Effector memory CD4-positive, alpha-beta T cell (primary cell): ENCODE results near the gene BPIFB2.

Experiments
- DNase-seq, 3 donors: peaks; one replicate each; pipeline ENCODE4 v3.0.0-alpha.2; 2020
- H3K27ac ChIP-seq: 2 replicates; pipeline ENCODE4 v1.7.0; 2013; ENCODE audit warnings: mild to moderate bottlenecking, low read length, moderate library complexity; ENCODE audit not compliant: insufficient read depth, poor library complexity, severe bottlenecking
- H3K27me3 ChIP-seq: replicated peaks from 2 replicates; pipeline ENCODE4 v1.7.0; 2013; ENCODE audit warnings: mild to moderate bottlenecking, low read length; ENCODE audit not compliant: insufficient read depth, control insufficient read depth, poor library complexity, severe bottlenecking
- H3K36me3 ChIP-seq: 2 replicates; pipeline ENCODE4 v1.7.0; 2013; ENCODE audit warnings: mild to moderate bottlenecking, low read length, moderate library complexity; ENCODE audit not compliant: control insufficient read depth, insufficient read depth
- H3K4me1 ChIP-seq: 2 replicates; pipeline ENCODE4 v1.7.0; 2013; ENCODE audit warnings: low read length, mild to moderate bottlenecking; ENCODE audit not compliant: control insufficient read depth, insufficient read depth, poor library complexity, severe bottlenecking
- H3K4me3 ChIP-seq: 2 replicates; pipeline ENCODE4 v1.7.0; 2013; ENCODE audit warnings: low read length, low read depth, mild to moderate bottlenecking; ENCODE audit not compliant: insufficient read depth, poor library complexity, severe bottlenecking
- H3K9me3 ChIP-seq: 2 replicates; pipeline ENCODE4 v1.7.0; 2013; ENCODE audit warnings: mild to moderate bottlenecking, low read length, moderate library complexity; ENCODE audit not compliant: control insufficient read depth

BPIFB2 gene

DNA sequence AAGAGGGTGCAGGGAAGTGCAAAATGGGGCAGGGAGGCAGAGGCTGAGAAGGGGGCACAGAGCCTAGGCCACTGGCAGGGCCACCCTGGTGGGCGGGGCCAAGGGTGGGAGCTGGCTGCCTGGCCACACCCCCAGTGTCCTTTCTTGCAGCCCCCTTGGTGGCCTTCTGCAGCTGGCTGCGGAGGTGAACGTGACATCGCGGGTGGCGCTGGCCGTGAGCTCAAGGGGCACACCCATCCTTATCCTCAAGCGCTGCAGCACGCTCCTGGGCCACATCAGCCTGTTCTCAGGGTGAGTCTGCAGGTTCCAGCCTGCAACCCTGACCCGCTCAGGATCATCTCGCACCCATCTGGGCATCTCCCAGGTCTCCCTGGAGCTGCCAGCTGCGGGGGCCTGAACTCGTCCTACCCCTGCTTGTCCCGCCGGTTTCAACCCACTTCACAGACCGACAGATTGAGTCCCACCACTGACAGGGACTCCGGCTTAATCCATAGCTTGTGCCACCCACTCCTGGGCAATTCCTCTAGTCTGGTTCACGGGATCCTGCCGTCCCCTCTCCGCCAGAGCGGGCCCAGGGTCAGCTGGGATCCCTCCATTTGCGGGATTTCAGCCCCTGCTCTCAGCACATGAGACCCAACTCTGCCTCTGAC is 52.4 kb downstream of the BPIFB2 start:
- no peak for DNase-seq
- no peaks in the 10 kb centered on the region for H3K9me3 ChIP-seq

DNA sequence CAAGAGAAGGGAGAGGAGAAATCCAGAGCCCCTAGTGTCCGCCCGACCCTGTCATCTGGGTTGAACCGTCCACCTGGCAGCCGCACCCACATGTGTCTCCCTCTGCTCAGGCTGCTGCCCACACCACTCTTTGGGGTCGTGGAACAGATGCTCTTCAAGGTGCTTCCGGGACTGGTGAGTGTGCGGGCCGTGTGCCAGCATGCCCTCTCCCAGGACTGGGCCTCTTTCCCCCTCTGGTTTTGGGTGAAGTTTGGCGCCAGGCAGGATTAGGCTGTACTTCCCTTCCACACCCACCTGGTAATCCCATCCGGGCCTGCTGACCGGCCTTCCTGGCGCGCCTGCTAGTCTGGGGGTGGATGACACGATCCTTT is 54.1 kb downstream of the BPIFB2 start:
- no peak for DNase-seq
- H3K36me3 ChIP-seq, result no peaks in the 10 kb centered on the region
- H3K4me3 ChIP-seq, result no peak overlapping the region
- H3K27ac ChIP-seq, result no peak overlapping the region
- H3K4me1 ChIP-seq, result no peaks in the 10 kb centered on the region
- no peaks in the 10 kb centered on the region for H3K27me3 ChIP-seq
- no peaks in the 10 kb centered on the region for H3K9me3 ChIP-seq

More for the DNA sequence above, 52.4 kb downstream of the BPIFB2 start:
- H3K4me3 ChIP-seq, result no peak overlapping the region
- H3K27me3 ChIP-seq, result no peaks in the 10 kb centered on the region
- H3K36me3 ChIP-seq, result no peaks in the 10 kb centered on the region
- H3K4me1 ChIP-seq, result no peaks in the 10 kb centered on the region
- no peak overlapping the region for H3K27ac ChIP-seq

DNA sequence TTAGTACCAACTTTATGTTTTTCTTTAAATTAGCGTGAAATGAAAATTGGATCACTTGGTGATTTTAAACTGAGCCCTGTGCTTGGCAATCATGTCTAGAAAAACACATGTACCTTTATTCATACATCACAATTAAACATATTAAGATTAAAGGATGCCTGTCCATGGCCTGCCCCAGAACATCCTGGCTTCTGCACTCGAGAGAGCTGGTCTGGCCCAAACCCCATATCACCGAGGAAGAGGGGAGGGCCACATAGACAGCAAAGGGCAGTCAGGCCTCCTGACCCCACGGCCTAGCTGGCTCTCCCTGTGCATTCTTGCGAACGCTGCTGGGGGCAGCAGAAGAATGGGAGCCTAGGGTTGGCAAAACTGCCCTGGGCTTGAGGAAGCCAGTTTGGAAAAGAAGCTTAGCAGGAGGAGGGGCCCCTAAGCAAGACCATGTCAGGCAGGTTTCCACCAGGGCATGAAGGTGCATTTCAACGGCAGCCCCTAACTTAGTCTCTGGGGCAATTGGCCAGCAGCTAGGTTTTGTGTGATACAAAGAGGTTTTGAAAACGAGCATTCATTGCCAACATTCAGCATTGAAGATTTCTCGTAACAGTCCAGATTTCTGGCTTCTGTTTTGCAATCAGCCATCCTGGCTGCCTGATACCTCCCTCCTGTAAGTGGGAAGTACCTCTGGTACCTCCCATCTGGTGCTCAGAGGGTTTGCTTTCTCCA is 54.8 kb downstream of the BPIFB2 start:
- no peaks in the 10 kb centered on the region for H3K36me3 ChIP-seq
- no peaks in the 10 kb centered on the region for H3K27me3 ChIP-seq
- no peaks in the 10 kb centered on the region for H3K9me3 ChIP-seq
- H3K4me1 ChIP-seq, result no peaks in the 10 kb centered on the region
- DNase-seq, result no peak
- no peak overlapping the region for H3K4me3 ChIP-seq
- no peak overlapping the region for H3K27ac ChIP-seq

DNA sequence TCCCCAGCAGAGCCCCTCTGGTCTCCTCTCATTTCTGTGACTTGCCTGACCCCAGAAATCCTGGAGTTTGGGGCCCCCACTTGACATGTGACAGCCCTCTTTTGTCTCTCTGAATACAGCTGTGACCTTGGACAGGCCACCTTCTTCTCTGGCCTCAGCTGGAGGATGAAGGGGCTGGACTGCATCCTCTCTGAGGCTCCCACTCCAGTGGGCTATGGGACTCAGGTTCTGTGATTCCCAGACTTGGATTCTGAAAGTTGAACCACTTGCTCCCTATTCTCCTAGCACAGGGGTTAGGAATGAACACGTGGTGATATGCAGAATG is 55.3 kb downstream of the BPIFB2 start:
- no peaks in the 10 kb centered on the region for H3K9me3 ChIP-seq
- no peak overlapping the region for H3K4me3 ChIP-seq
- no peaks in the 10 kb centered on the region for H3K36me3 ChIP-seq

DNA sequence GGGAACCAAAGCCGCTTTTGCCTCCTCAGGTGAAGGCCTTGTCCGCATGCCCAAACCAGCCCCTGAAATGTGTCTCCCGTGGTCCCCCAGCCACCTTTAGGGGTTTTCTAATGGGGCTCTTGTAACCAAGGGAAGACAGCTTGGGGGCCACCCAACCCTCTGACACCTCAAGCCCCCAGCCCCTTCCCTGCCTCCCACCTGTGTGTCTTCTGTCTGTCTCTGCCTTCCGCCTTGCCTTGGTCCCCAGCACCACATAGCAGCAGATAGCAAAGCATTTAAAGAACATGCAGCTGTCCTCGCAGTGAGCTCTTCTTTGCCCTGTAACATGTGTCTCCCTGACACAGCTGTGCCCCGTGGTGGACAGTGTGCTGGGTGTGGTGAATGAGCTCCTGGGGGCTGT is 55.8 kb downstream of the BPIFB2 start:
- no peaks in the 10 kb centered on the region for H3K9me3 ChIP-seq
- DNase-seq, result no peak
- H3K4me1 ChIP-seq, result no peaks in the 10 kb centered on the region
- H3K4me3 ChIP-seq, result no peak overlapping the region
- H3K27ac ChIP-seq, result no peak overlapping the region
- no peaks in the 10 kb centered on the region for H3K36me3 ChIP-seq
- H3K27me3 ChIP-seq, result no peaks in the 10 kb centered on the region

More for the DNA sequence above, 55.3 kb downstream of the BPIFB2 start:
- no peaks in the 10 kb centered on the region for H3K27me3 ChIP-seq
- no peaks in the 10 kb centered on the region for H3K4me1 ChIP-seq
- DNase-seq, result no peak
- H3K27ac ChIP-seq, result no peak overlapping the region

DNA sequence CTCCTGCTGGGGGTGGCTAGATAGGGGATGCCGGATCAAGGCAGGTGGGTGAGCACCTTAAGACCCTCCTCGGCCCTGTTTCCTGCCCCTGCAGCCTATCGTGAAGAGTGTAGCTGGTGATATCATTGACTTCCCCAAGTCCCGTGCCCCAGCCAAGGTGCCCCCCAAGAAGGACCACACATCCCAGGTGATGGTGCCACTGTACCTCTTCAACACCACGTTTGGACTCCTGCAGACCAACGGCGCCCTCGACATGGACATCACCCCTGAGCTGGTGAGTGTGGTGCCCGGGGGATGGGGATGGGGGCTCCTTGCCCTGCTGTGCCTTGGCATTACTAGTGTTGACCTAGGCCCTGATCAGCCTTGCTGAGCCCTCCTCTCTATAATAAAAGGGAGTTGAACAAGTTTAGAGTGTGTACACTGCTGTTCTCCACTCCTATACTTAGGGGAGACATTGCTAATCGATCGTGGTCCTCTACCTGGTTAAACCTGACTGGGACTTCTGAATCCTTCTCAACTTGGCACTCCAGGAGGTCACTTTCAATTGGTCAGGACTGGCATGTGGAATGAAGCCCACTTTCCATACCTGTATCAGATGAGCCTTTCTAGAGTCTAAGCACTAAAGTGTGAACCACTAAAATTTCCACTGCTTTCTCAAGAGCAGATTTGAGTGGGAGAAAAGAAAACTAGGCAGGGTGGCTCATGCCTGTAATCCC is 57.2 kb downstream of the BPIFB2 start:
- no peaks in the 10 kb centered on the region for H3K4me1 ChIP-seq
- H3K9me3 ChIP-seq, result no peaks in the 10 kb centered on the region
- H3K36me3 ChIP-seq, result no peaks in the 10 kb centered on the region
- H3K27ac ChIP-seq, result no peak overlapping the region
- no peak overlapping the region for H3K4me3 ChIP-seq
- H3K27me3 ChIP-seq, result no peaks in the 10 kb centered on the region
- no peak for DNase-seq

DNA sequence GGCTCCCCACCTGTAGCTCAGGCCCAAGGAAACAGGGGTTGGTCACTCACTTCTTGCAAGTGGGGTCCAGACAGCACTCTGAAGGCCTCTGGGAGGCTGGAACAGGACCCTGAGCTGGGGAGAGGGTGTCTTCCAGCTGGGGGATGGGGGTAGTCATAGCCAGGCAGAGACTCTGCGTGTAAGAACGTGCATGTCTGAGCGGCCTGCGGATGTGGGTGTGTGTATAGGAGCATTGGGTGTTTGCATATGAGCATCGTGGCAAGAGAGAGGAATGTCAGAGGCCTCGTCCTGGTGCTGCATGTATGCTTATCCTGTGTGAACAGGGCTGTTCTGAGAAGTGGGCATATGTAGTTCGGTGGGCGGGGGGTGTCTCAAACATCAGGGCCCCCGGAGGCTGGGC is 58.3 kb downstream of the BPIFB2 start:
- Histone ChIP-seq H3K9me3 (no peaks in the 10 kb centered on the region), H3K27ac (no peak overlapping the region), H3K4me3 (no peak overlapping the region), H3K27me3 (no peaks in the 10 kb centered on the region), H3K36me3 (no peaks in the 10 kb centered on the region), H3K4me1 (no peaks in the 10 kb centered on the region)
- no peak for DNase-seq

DNA sequence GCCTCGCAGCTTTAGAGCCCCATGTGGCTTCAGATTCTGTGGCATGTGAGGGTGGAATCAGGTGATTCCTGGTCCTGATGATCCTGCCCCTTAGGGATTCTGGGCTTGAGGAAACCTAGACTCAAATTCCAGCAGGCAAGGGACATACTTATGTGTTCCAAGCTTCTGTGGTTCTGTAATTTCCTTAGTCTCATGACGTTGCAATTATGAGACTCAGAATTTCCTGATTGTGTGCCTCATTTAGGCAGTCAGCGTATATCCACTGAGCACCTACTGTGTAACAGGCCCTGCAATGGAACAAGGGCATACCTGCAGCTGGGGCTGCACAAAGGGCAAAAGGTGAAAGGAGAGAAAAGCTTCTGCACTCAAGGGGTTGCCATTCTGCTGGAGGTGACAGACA is 60.3 kb downstream of the BPIFB2 start:
- H3K4me3 ChIP-seq, result no peak overlapping the region
- no peak overlapping the region for H3K27ac ChIP-seq
- H3K9me3 ChIP-seq, result no peaks in the 10 kb centered on the region
- no peak for DNase-seq
- no peaks in the 10 kb centered on the region for H3K4me1 ChIP-seq
- no peaks in the 10 kb centered on the region for H3K27me3 ChIP-seq
- no peaks in the 10 kb centered on the region for H3K36me3 ChIP-seq

DNA sequence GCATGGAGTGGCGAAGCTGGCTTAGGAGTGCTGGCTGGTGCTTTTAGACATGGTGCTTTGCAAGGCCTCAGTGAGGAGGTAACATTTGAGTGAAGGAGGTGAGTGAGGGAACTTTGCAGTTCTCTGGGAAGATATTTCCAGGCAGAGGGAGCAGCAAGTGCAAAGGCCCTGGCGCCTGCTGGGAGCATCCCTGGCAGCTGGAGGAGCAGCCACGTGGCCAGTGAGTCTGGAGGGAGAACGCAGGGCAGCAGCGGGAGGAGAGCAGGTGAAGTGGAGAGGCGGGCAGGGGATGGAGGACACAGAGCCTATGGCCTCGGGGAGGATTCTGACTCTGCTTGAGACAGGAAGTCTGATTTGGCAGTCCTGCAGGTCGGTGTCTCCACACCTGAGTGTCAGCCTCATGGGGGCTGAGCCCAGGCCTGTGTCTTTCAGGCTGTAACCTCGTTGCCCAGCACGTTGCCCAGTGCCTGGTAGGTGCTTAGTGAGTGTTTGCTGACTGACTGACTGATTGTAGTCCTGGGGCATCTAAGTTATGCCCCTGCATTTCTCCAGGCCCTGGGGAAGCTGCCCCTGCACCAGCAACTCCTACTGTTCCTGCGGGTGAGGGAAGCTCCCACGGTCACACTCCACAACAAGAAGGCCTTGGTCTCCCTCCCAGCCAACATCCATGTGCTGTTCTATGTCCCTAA is 60.9 kb downstream of the BPIFB2 start:
- no peak for DNase-seq
- Histone ChIP-seq H3K9me3 (no peaks in the 10 kb centered on the region), H3K4me3 (no peak overlapping the region), H3K27me3 (no peaks in the 10 kb centered on the region), H3K4me1 (no peaks in the 10 kb centered on the region), H3K36me3 (no peaks in the 10 kb centered on the region), H3K27ac (no peak overlapping the region)

DNA sequence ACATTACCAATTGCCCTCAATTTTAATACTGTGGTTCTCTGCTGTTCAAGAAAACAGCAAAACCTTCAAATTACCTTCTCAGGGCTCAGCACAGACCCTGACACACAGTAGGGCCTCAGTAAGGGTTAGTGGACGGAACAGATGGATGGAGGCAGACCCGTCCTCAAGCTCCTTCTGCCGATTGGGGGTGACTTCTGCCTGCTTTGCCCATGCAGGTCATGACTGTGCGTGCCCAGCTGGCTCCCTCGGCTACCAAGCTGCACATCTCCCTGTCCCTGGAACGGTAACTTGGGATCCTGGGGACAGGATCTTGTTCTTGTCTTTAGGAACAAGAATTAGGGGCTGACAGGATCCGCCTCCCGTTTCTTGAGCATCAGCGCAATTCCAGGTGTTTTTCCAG is 62.2 kb downstream of the BPIFB2 start:
- no peaks in the 10 kb centered on the region for H3K9me3 ChIP-seq
- no peak overlapping the region for H3K4me3 ChIP-seq
- H3K36me3 ChIP-seq, result no peaks in the 10 kb centered on the region
- no peak for DNase-seq
- H3K4me1 ChIP-seq, result no peaks in the 10 kb centered on the region
- no peak overlapping the region for H3K27ac ChIP-seq
- no peaks in the 10 kb centered on the region for H3K27me3 ChIP-seq
